ENCODE measurements around the gene CRELD2. TPM values are rescaled to one million over a fixed set of nuclear protein-coding genes. Genes with fewer than 3 reads are reported as not detected.
A peak's percentile ranks its signal among the peaks of the same experiment; 100 is the strongest.

Gene CRELD2
- total and polyA plus RNA-seq, 2 of the 13 experiments (the other 11 are each of a cell fraction or from before 2014, with no cell fraction given): 17.2 to 44.7 TPM

DNA sequence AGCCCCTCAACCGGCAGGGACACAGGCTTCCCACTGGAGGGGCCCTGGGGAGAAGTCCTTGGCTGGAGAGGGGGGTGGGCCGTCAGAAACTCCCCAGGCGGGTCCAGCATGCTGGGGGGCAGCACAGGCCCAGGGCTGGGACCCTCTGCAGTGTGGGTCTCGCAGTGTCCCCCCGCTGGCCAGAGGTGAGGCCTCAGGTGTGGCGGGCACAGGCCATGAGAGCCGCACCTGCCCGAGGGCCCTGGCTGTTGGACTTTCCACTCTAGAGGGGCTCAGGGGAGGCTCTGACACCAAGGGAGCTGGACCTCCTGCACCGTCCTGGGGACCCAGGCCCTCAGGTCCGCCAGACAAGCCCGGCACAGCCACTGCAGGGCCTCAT, 31.5 kb downstream of the CRELD2 start (continued):
- TF ChIP-seq, protein P1, sequence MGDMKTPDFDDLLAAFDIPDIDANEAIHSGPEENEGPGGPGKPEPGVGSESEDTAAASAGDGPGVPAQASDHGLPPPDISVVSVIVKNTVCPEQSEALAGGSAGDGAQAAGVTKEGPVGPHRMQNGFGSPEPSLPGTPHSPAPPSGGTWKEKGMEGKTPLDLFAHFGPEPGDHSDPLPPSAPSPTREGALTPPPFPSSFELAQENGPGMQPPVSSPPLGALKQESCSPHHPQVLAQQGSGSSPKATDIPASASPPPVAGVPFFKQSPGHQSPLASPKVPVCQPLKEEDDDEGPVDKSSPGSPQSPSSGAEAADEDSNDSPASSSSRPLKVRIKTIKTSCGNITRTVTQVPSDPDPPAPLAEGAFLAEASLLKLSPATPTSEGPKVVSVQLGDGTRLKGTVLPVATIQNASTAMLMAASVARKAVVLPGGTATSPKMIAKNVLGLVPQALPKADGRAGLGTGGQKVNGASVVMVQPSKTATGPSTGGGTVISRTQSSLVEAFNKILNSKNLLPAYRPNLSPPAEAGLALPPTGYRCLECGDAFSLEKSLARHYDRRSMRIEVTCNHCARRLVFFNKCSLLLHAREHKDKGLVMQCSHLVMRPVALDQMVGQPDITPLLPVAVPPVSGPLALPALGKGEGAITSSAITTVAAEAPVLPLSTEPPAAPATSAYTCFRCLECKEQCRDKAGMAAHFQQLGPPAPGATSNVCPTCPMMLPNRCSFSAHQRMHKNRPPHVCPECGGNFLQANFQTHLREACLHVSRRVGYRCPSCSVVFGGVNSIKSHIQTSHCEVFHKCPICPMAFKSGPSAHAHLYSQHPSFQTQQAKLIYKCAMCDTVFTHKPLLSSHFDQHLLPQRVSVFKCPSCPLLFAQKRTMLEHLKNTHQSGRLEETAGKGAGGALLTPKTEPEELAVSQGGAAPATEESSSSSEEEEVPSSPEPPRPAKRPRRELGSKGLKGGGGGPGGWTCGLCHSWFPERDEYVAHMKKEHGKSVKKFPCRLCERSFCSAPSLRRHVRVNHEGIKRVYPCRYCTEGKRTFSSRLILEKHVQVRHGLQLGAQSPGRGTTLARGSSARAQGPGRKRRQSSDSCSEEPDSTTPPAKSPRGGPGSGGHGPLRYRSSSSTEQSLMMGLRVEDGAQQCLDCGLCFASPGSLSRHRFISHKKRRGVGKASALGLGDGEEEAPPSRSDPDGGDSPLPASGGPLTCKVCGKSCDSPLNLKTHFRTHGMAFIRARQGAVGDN (CRISPR knock-in tag; IDR thresholded peaks at IDR 0.05): no peak; the same call in 1 of the 2 replicates
- TF ChIP-seq U2AF1 (optimal IDR thresholded peaks at IDR 0.05; ENCODE audit: low read depth, low read length) (peak; percentile 18), DNMT3B (CRISPR knock-in tag; conservative IDR thresholded peaks at IDR 0.05) (no peak), NFATC3 (CRISPR knock-in tag; IDR thresholded peaks at IDR 0.05) (0 out of 2 replicates have a peak, but pooled peaks have one; percentile 25), SMAD1 (CRISPR knock-in tag; IDR thresholded peaks at IDR 0.05; ENCODE audit: borderline replicate concordance, low read depth) (no peak; the same call in 1 of the 2 replicates), CREB1 (IDR thresholded peaks at IDR 0.05) (no peak), CREB1 (CRISPR knock-in tag; IDR thresholded peaks at IDR 0.05) (no peak), SMYD3 (CRISPR knock-in tag; IDR thresholded peaks at IDR 0.05) (no peak), ZNF343 (CRISPR knock-in tag; IDR thresholded peaks at IDR 0.05) (0 out of 2 replicates have a peak, but pooled peaks have one; percentile 2), THAP11 (CRISPR knock-in tag; IDR thresholded peaks at IDR 0.05) (no peak), ZNF782 (CRISPR knock-in tag; IDR thresholded peaks at IDR 0.05; ENCODE audit: borderline replicate concordance) (no peak), SOX6 (IDR thresholded peaks at IDR 0.05) (no peak), SOX6 (CRISPR knock-in tag; IDR thresholded peaks at IDR 0.05) (no peak), NONO (IDR thresholded peaks at IDR 0.05) (no peak), NONO (CRISPR knock-in tag; conservative IDR thresholded peaks at IDR 0.05) (no peak), EEA1 (CRISPR knock-in tag; IDR thresholded peaks at IDR 0.05; ENCODE audit: borderline replicate concordance) (no peak), SIX4 (CRISPR knock-in tag; IDR thresholded peaks at IDR 0.05) (no peak), SP5 (CRISPR knock-in tag; IDR thresholded peaks at IDR 0.05; ENCODE audit: borderline replicate concordance, low read depth) (peak; percentile 21; the same call in 1 of the 2 replicates), ZNF432 (CRISPR knock-in tag; IDR thresholded peaks at IDR 0.05; ENCODE audit: borderline replicate concordance) (no peak), PHF21A (CRISPR knock-in tag; IDR thresholded peaks at IDR 0.05) (no peak), TAF15 (IDR thresholded peaks at IDR 0.05; ENCODE audit: low read depth, low read length, poor library complexity, severe bottlenecking) (no peak), ZNF484 (CRISPR knock-in tag; IDR thresholded peaks at IDR 0.05; ENCODE audit: borderline replicate concordance, low read depth) (no peak), ZNF672 (CRISPR knock-in tag; IDR thresholded peaks at IDR 0.05) (no peak)
- TF ChIP-seq, protein P2, sequence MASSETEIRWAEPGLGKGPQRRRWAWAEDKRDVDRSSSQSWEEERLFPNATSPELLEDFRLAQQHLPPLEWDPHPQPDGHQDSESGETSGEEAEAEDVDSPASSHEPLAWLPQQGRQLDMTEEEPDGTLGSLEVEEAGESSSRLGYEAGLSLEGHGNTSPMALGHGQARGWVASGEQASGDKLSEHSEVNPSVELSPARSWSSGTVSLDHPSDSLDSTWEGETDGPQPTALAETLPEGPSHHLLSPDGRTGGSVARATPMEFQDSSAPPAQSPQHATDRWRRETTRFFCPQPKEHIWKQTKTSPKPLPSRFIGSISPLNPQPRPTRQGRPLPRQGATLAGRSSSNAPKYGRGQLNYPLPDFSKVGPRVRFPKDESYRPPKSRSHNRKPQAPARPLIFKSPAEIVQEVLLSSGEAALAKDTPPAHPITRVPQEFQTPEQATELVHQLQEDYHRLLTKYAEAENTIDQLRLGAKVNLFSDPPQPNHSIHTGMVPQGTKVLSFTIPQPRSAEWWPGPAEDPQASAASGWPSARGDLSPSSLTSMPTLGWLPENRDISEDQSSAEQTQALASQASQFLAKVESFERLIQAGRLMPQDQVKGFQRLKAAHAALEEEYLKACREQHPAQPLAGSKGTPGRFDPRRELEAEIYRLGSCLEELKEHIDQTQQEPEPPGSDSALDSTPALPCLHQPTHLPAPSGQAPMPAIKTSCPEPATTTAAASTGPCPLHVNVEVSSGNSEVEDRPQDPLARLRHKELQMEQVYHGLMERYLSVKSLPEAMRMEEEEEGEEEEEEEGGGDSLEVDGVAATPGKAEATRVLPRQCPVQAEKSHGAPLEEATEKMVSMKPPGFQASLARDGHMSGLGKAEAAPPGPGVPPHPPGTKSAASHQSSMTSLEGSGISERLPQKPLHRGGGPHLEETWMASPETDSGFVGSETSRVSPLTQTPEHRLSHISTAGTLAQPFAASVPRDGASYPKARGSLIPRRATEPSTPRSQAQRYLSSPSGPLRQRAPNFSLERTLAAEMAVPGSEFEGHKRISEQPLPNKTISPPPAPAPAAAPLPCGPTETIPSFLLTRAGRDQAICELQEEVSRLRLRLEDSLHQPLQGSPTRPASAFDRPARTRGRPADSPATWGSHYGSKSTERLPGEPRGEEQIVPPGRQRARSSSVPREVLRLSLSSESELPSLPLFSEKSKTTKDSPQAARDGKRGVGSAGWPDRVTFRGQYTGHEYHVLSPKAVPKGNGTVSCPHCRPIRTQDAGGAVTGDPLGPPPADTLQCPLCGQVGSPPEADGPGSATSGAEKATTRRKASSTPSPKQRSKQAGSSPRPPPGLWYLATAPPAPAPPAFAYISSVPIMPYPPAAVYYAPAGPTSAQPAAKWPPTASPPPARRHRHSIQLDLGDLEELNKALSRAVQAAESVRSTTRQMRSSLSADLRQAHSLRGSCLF (CRISPR knock-in tag; IDR thresholded peaks at IDR 0.05; ENCODE audit: borderline replicate concordance): no peak

All from HepG2 (cell line).